ENCODE measurements around the gene KCNJ4.

KCNJ4 gene

DNA sequence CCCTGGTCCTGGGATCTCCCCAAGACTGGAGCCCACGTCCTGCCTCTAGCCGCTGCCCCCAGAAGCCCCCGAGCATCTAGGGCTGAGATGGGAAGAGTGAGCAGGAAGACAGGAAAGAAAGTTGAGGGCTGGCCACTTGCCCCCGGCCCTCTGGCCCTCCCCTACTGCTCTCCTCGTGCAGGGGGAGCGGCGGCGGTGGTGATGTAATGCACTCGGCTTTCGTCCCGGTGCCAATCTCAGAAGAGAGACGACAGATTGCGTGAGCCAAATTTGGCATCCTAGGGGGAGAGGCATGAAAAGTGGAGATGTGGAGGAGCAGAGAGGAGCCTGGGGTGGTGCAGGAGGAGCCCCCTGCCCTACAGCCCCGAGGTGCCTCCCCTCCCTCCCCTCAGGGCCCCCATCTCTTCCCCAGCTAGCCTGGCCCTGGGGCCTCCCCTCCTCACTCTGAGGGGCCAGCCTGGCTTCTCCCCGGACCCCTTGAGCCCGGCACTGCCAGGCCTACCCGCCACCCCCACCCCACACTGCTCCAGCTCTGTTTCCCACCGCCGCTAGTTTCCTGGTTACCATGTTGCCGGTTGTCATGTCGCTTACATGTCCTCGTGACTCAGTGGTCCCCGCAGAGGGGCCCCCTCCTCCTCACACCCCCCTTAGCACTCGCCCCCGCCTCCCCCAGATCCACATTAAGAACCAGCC is 2.5 kb downstream of the KCNJ4 start:
- H3K4me3 ChIP-seq (ENCODE audit: low read length): no peak overlapping the region
- TF ChIP-seq, protein P1, sequence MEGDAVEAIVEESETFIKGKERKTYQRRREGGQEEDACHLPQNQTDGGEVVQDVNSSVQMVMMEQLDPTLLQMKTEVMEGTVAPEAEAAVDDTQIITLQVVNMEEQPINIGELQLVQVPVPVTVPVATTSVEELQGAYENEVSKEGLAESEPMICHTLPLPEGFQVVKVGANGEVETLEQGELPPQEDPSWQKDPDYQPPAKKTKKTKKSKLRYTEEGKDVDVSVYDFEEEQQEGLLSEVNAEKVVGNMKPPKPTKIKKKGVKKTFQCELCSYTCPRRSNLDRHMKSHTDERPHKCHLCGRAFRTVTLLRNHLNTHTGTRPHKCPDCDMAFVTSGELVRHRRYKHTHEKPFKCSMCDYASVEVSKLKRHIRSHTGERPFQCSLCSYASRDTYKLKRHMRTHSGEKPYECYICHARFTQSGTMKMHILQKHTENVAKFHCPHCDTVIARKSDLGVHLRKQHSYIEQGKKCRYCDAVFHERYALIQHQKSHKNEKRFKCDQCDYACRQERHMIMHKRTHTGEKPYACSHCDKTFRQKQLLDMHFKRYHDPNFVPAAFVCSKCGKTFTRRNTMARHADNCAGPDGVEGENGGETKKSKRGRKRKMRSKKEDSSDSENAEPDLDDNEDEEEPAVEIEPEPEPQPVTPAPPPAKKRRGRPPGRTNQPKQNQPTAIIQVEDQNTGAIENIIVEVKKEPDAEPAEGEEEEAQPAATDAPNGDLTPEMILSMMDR (conservative IDR thresholded peaks at IDR 0.05; ENCODE audit: low read depth, low read length): no peak
- no peak for DNase-seq (ENCODE audit: low read depth)

DNA sequence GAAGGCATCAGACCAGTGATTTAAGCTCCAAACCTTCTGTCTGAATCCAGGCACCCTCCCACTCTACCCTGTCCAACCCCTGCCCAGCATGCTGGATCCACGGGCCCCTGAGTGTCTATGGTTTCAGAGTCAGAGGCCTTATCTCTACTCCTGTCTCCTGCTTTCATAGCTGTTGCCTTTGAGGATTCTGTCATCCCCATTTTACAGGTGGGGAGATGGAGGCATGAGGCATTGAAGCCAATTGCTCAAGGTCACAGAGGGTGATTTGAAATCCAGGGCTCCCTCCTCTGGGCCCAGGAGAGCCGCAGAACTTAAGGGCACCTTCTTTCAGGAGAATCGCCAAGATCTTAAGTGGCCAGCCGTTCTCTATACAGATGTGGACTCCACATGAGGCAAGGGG is 3.1 kb downstream of the KCNJ4 start:
- TF ChIP-seq, protein P1 (conservative IDR thresholded peaks at IDR 0.05; ENCODE audit: low read depth, low read length): no peak
- no peak overlapping the region for H3K4me3 ChIP-seq (ENCODE audit: low read length)
- DNase-seq (ENCODE audit: low read depth): no peak

DNA sequence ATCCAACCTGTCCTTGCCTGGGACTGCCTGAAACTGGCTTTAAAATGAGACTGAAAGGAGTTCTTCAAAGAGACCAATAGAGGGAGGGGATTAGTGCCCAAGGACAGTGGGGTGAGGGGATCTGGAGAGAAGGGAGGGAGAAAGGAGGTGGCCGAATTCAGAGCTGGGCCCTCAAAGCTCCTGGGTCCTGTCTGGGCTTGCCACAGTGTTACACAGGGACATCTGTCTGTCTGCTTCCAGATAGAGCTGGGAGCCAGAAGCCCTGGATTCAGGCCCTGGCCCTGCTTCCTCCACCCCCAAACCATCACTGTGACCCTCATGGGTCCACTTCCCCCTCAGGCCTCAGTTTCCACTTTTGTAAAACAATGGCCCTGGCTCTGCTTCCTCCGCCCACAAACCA is 3.6 kb downstream of the KCNJ4 start:
- H3K4me3 ChIP-seq (ENCODE audit: low read length): no peak overlapping the region
- no peak for DNase-seq (ENCODE audit: low read depth)
- TF ChIP-seq, protein P1 (conservative IDR thresholded peaks at IDR 0.05; ENCODE audit: low read depth, low read length): no peak

DNA sequence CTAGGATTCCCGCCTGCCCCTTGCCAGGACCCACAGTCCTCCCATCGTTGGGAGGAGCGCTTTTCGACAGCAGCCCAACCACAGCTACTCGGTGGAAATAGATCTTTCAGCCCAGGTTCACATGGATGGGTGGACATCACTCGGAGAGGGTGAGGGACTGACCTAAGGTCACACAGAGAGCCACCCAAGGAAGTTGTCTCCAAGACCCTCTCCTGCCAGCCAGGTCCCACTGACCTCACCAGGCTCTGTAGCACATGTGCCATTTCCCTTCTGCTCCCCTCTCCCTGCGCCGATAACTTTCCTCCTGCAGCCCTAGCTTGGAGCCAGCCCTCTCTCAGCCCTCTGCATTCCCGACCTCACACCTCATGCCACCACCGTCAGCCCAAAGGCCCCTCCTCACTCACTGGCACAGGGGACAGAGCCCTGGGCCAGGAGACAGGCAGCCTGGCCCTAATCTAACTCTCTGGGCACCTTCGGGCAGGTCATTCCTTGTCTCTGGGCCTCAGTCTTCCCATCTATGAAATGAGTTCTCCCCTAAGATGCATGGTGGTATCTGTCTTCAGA is 4.7 kb downstream of the KCNJ4 start:
- H3K4me3 ChIP-seq (ENCODE audit: low read length): no peak overlapping the region
- no peak for DNase-seq (ENCODE audit: low read depth)
- TF ChIP-seq, protein P1 (conservative IDR thresholded peaks at IDR 0.05; ENCODE audit: low read depth, low read length): no peak

DNA sequence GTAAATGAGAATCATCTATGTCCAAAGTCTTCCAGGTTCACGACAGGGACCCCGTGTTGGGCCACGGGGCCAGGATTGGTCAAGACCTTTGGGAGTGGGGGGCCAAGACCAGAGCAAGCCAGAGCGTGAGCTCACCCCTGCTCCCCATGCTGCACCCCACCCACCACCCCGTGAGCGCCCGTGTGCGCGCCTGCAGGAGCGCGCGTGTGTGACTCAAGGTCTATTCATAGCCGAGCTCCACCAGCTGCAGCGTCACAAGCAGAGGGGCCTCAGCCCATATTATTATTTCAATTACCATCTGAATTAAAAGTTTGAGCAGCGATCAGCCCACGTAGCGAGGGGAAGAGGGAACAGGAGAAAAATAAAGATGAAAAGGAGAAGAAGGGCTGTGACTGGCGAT is 5.2 kb downstream of the KCNJ4 start:
- DNase-seq (ENCODE audit: low read depth): no peak
- TF ChIP-seq, protein P1 (conservative IDR thresholded peaks at IDR 0.05; ENCODE audit: low read depth, low read length): no peak
- no peak overlapping the region for H3K4me3 ChIP-seq (ENCODE audit: low read length)

DNA sequence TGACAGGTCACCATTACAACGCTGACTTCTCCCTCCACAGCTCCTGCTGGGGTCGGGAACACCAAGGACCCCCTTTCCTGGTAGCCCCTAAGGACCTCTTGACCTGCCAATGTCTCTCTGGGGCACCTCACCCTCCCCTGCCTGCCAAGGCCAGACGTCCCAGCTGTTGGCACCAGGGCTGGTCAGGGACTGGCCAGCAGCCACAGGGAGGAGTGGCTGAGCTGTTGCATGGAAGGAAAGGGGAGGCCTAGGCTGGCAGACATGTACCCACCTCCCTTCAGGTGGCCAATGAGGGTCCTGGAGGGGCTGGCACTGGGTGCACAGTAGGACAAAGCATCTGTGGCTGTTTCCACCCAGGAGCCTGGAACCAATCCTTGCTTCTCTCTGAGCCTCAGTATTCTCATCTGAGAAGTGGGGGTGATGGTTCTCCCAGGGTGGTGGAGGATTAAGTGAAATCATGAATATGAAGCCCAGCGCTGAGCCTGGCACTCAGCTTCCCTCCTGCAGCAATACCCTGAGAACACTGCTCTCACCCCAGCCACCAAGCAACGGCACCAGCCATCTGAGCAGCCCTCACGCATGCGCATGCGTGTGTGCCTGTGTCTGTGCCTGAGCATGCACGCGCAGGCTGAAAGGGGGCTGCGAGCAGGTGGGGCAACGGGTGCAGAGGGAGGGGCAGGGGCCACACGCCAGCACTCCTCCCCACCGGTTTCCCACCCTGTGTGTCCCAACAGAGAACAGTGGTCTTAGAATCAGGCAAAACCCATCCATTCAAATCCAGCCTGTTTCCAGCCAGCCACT is 5.9 kb downstream of the KCNJ4 start:
- DNase-seq (ENCODE audit: low read depth): no peak
- no peak overlapping the region for H3K4me3 ChIP-seq (ENCODE audit: low read length)
- TF ChIP-seq, protein P1 (conservative IDR thresholded peaks at IDR 0.05; ENCODE audit: low read depth, low read length): no peak

Data from retinal pigment epithelial cell (primary cell).